HG03139 (cell line): ENCODE data around the gene UGT1A8.

ENCODE experiments used
- ATAC-seq: cut with Tn5 transposase; IDR thresholded peaks from one replicate; pipeline ENCODE4 v1.9.1; 2021; ENCODE audit not compliant: unreplicated experiment

Gene UGT1A8

GRCh38 chr2:233796254-233796653 lies 178.8 kb downstream of the UGT1A8 start:
- no peak for ATAC-seq

GRCh38 chr2:233798335-233799086 lies 181.1 kb downstream of the UGT1A8 start:
- ATAC-seq, result no peak

- ATAC-seq, result no peak
Observed at GRCh38 chr2:233799087-233799665, 181.7 kb downstream of the UGT1A8 start.

GRCh38 chr2:233799716-233800115 lies 182.3 kb downstream of the UGT1A8 start:
- no peak for ATAC-seq

GRCh38 chr2:233800208-233800607 lies 182.8 kb downstream of the UGT1A8 start:
- ATAC-seq, result no peak

- ATAC-seq, result no peak
Observed at GRCh38 chr2:233801357-233802131, 184.1 kb downstream of the UGT1A8 start.

GRCh38 chr2:233802132-233802815 lies 184.8 kb downstream of the UGT1A8 start:
- ATAC-seq, result no peak

GRCh38 chr2:233803292-233803911 lies 186.0 kb downstream of the UGT1A8 start:
- no peak for ATAC-seq

GRCh38 chr2:233803994-233804393 lies 186.6 kb downstream of the UGT1A8 start:
- no peak for ATAC-seq

- no peak for ATAC-seq
Observed at GRCh38 chr2:233807215-233807865, 189.9 kb downstream of the UGT1A8 start.

- ATAC-seq, result no peak
Observed at GRCh38 chr2:233807966-233808935, 190.8 kb downstream of the UGT1A8 start.

- ATAC-seq, result no peak
Observed at GRCh38 chr2:233810385-233810784, 193.0 kb downstream of the UGT1A8 start.

GRCh38 chr2:233811087-233811486 lies 193.7 kb downstream of the UGT1A8 start:
- ATAC-seq, result no peak

GRCh38 chr2:233811732-233812131 lies 194.3 kb downstream of the UGT1A8 start:
- no peak for ATAC-seq

- no peak for ATAC-seq
Observed at GRCh38 chr2:233813236-233814055, 196.0 kb downstream of the UGT1A8 start.

GRCh38 chr2:233814056-233814835 lies 196.8 kb downstream of the UGT1A8 start:
- no peak for ATAC-seq

GRCh38 chr2:233815861-233816260 lies 198.4 kb downstream of the UGT1A8 start:
- ATAC-seq, result no peak

- ATAC-seq, result no peak
Observed at GRCh38 chr2:233816334-233816733, 198.9 kb downstream of the UGT1A8 start.
